Activated naive CD4-positive, alpha-beta T cell treated with anti-CD3 and anti-CD28 coated beads for 36 hours (primary cell): ENCODE data around the gene SH2B3. TPM values are rescaled to one million over a fixed set of nuclear protein-coding genes. Genes with fewer than 3 reads are reported as not detected.
"Not testable (repeated sequence)": the region's sequence is repeated elsewhere in the genome, so short reads cannot be mapped to it uniquely, and the experiment has no call there.

Source experiments
- CTCF ChIA-PET: fragments of 350-600 bp; sonication (Branson Sonifier 250); formaldehyde crosslinking; loops from one replicate; lab custom pipeline; 2021; ENCODE audit warnings: antibody characterized with exemption; lab: Charles Lee
- DNase-seq: peaks from one replicate; pipeline ENCODE4 v3.0.0-alpha.2; 2020
- H3K27ac Mint-ChIP-seq: one replicate; pipeline ENCODE4 v1.8.0; 2021; ENCODE audit warnings: mild to moderate bottlenecking, mixed read lengths
- H3K27me3 Mint-ChIP-seq: one replicate; pipeline ENCODE4 v1.8.0; 2021; ENCODE audit warnings: low read depth, mixed read lengths
- H3K36me3 Mint-ChIP-seq: one replicate; pipeline ENCODE4 v1.8.0; 2021; ENCODE audit warnings: low read depth, mixed read lengths
- H3K4me1 Mint-ChIP-seq: one replicate; pipeline ENCODE4 v1.8.0; 2021; ENCODE audit warnings: low read depth, mixed read lengths
- H3K4me3 Mint-ChIP-seq: one replicate; pipeline ENCODE4 v1.8.0; 2021; ENCODE audit warnings: mild to moderate bottlenecking, moderate library complexity, mixed read lengths
- H3K9me3 Mint-ChIP-seq: one replicate; pipeline ENCODE4 v1.8.0; 2021; ENCODE audit warnings: mixed read lengths
- intact Hi-C: fragments of 100-400 bp; cut with micrococcal nuclease; formaldehyde crosslinking; loops from one replicate; pipeline ENCODE4 v1.15.1; 2023
- total RNA-seq, 2 experiments: library from RNA; stranded (reverse); gene quantifications; one replicate each; pipeline ENCODE4 v1.2.3, GENCODE V29; 2021

SH2B3 gene
- total RNA-seq, 2 experiments from 2014 or later = 21.1 to 21.3 TPM

DNA sequence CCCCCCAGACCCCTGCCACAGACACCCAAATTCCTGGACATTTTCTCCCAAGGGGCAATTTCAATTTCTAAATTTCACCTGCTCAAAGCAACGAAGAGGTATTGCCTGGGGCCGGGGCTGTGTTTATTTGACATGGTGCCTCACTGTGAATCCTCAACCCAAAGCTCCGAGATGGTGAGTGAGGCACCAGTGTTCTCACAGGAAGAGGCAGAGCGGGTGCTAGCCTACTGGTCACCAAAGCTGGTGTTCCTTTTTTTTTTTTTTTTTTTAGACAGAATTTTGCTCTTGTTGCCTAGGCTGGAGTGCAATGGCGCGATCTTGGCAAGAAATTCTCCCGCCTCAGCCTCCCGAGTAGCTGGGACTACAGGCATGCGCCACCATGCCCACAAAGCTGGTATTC is 14.8 kb upstream of the SH2B3 start:
- no peaks in the 10 kb centered on the region for H3K27me3 Mint-ChIP-seq
- no peak for DNase-seq
- no peaks in the 10 kb centered on the region for H3K9me3 Mint-ChIP-seq
- H3K4me1 Mint-ChIP-seq = no peaks in the 10 kb centered on the region
- no peak overlapping the region for H3K4me3 Mint-ChIP-seq
- H3K27ac Mint-ChIP-seq = no peak overlapping the region
- CTCF ChIA-PET = interaction anchor here (1.5 kb wide), 1 partner anchor 61 kb away, joined by 6 read pairs; no protein-coding TSS in a partner anchor
- H3K36me3 Mint-ChIP-seq = no peaks in the 10 kb centered on the region
- intact Hi-C loops = no loop called here

DNA sequence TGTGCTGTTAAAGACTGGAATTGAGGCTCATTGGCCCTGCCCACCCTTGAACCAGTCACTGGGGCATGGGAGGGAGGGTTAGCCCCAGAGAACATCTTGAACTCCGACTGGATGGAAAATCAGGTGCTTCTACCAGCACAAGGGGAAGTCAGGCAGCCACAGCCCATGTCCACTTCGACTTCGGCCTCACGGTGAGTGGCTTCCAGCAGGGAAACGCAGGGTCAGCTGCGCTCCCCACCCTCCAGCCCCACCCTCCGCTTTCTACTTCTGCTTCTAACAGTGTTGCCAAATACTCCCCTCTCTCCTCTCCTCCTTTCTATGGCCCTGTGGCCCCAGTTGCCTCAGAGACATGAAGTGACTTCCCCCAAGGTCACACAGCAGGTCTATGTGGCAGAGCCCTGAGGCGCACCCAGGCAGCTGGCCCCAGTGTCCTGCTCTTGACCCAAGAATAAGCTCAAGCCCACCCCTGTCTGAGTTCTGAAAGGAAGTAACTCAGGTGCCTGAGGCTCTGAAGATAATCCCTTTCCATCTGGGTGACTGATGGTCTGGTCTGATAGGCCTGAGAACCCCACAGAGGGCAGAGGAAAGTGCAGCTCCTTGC is 11.9 kb upstream of the SH2B3 start:
- H3K36me3 Mint-ChIP-seq = no peaks in the 10 kb centered on the region
- H3K4me3 Mint-ChIP-seq = no peak overlapping the region
- no peak for DNase-seq
- intact Hi-C loops = no loop called here
- no peaks in the 10 kb centered on the region for H3K9me3 Mint-ChIP-seq
- H3K4me1 Mint-ChIP-seq = peaks cover 16% of the 10 kb centered on the region
- CTCF ChIA-PET = interaction anchor here (3.6 to 25.8 kb wide), 2 partner anchors 57 to 135 kb away, joined by 62 to 763 read pairs; no protein-coding TSS in a partner anchor
- no peak overlapping the region for H3K27ac Mint-ChIP-seq
- H3K27me3 Mint-ChIP-seq = no peaks in the 10 kb centered on the region

DNA sequence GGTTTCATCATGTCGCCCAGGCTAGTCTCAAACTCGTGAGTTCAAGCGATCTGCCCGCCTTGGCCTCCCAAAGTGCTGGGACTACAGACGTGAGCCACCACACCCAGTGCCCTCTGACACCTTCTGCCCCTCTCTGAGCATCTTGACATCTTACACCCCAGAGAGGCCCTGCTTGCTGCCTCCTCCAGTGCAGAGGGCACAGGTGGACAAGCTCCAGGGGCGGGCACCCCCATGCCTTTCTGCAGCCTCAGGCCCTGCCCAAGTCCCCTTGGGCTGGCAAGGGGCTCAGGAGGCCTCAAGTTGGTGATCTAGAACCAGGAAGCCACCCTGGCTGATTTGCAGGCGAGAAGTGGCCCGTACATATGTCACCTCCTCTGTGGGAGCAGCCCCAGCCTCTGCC is 11.2 kb upstream of the SH2B3 start:
- CTCF ChIA-PET = interaction anchor here (3.6 to 25.8 kb wide), 2 partner anchors 56 to 134 kb away, joined by 62 to 763 read pairs; no protein-coding TSS in a partner anchor
- Mint-ChIP-seq H3K4me3 (no peak overlapping the region), H3K36me3 (peaks cover under 1% of the 10 kb centered on the region), H3K27me3 (no peaks in the 10 kb centered on the region), H3K27ac (no peak overlapping the region), H3K9me3 (peaks cover under 1% of the 10 kb centered on the region), H3K4me1 (peaks cover 23% of the 10 kb centered on the region)
- intact Hi-C loops = no loop called here
- DNase-seq = no peak

DNA sequence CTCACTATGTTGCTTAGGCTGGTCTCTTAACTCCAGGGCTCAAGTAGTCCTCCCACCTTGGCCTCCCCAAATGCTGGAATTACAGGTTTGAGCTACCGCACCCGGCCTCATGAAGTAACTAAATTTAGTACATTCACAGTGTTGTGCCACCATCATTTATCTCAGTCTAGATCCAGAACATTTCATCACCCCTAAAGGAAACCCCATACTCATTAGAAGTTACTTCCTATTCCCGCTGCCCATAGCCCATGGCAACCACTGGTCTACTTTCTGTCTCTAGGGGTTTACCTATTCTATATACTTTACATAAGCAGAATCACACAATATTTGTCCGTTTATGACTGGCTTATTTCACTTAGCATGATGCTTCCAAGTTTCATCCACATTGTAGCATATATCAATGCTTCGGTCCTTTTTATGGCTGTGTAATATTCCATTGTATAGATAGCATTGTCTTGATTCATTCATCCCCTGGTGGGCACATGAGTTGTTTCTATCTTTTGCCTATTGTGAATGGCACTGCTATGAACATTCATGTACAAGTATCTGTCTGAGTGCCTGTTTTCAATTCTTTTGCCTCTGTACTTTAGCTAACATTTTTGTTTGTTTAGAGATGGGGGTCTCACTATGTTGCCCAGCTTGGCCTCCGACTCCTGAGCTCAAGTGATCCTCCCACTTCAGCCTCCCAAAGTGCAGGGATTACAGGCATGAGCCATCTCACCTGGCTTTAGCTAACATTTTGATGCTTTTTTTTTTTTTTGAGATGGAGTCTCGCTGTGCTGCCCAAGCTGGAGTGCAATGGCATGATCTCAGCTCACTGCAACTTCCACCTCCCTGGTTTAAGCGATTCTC is 10.2 kb upstream of the SH2B3 start:
- CTCF ChIA-PET = interaction anchor here (0.6 to 25.8 kb wide), 23 partner anchors 13 to 530 kb away, joined by 3 to 763 read pairs (median 10); partner anchors contain the start of gene PHETA1
- H3K4me3 Mint-ChIP-seq = no peak overlapping the region
- peaks cover 34% of the 10 kb centered on the region for H3K4me1 Mint-ChIP-seq
- H3K27ac Mint-ChIP-seq = no peak overlapping the region
- peaks cover 5% of the 10 kb centered on the region for H3K9me3 Mint-ChIP-seq
- peaks cover 3% of the 10 kb centered on the region for H3K36me3 Mint-ChIP-seq
- no peak for DNase-seq
- intact Hi-C loops = loop anchor here (2.0 kb wide), 1 partner anchor 291 kb away; the partner anchor contains the start of gene ACAD10
- no peaks in the 10 kb centered on the region for H3K27me3 Mint-ChIP-seq

DNA sequence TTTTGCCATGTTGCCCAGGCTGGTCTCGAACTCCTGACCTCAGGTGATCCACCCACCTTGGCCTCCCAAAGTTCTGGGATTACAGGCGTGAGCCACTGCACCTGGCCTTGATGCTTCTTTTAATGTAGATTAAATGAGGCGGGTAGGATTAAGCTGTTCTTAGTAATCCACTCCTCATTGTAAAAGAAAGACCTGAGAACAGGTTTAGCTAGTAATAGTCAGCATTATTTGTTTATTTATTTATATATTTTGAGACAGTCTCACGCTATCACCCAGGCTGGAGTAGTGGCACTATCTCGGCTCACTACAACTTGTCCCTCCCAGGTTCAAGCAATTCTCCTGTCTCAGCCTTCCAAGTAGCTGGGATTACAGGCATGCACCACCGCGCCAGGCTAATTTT is 9.5 kb upstream of the SH2B3 start:
- not testable (repeated sequence) for H3K4me3 Mint-ChIP-seq, H3K9me3 Mint-ChIP-seq, H3K36me3 Mint-ChIP-seq, H3K27ac Mint-ChIP-seq, DNase-seq, H3K27me3 Mint-ChIP-seq
- intact Hi-C loops = loop anchor here (2.0 kb wide), 1 partner anchor 291 kb away; the partner anchor contains the start of gene ACAD10
- peaks cover 36% of the 10 kb centered on the region for H3K4me1 Mint-ChIP-seq
- CTCF ChIA-PET = interaction anchor here (0.7 to 25.8 kb wide), 38 partner anchors 9 to 500 kb away, joined by 3 to 763 read pairs (median 6); partner anchors contain the start of gene PHETA1

DNA sequence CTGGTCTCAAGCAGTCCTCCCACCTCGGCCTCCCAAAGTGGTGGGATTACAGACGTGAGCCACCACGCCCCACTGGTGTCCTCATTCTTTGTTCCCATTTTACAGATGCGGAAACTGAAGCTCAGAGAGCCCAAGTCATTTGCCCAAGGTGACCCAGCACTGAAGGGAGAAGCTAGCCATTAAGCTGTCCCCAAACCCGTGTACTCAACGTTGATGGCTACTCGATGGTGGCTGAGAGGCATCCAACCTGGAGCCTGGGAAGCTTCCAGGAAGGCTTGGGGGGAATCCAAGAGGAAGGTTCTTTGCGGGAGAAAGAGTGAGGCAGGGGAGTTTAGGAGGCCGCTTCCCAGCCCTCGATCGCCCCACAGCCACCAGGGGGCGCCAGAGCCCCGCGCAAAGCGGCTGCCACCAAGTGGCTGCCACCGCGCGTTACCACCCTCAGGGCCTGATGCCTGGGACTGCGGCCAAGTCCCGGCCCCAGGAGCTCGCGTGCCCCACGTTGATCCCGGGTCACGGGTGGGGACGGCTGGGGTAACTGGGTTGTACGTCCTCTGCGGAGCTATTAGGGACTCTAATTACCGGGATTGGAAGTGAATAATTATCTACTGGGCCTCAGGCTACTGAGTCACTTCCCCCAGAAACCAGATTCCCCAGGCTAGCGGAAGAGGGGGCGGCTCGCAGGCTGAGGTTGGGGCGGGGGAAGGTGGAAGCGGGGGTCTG is 8.8 kb upstream of the SH2B3 start:
- intact Hi-C loops = loop anchor here (1.0 to 2.0 kb wide), 7 partner anchors 54 to 416 kb away; partner anchors contain the start of gene ACAD10
- no peaks in the 10 kb centered on the region for H3K27me3 Mint-ChIP-seq
- peaks cover 3% of the 10 kb centered on the region for H3K36me3 Mint-ChIP-seq

DNA sequence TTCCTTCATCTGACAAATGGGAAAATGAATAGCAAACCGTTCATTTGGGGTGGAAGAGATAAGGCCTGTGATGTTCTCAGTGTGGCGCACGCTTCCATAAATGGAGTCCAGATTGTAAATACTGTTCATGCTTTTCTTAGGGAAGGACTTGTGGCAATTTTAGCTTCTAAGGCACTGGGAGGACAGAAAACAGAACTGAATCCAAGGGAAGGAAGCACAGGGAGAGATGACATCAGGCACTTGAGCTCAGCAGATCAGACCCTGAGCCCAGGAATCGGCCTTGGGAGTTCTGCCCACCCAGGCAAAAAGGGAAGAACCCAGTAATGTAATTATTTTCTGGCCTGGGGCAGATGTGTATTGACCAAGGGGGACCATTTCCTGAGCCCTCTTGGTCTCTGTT is 7.2 kb upstream of the SH2B3 start:
- Mint-ChIP-seq H3K27me3 (no peaks in the 10 kb centered on the region), H3K4me3 (no peak overlapping the region), H3K36me3 (peaks cover 3% of the 10 kb centered on the region), H3K9me3 (peaks cover 5% of the 10 kb centered on the region), H3K4me1 (peaks cover 46% of the 10 kb centered on the region), H3K27ac (no peak overlapping the region)
- CTCF ChIA-PET = interaction anchor here (0.6 to 25.8 kb wide), 10 partner anchors 9 to 224 kb away, joined by 3 to 763 read pairs (median 4); no protein-coding TSS in a partner anchor
- intact Hi-C loops = no loop called here
- no peak for DNase-seq

More for the DNA sequence above, 8.8 kb upstream of the SH2B3 start:
- CTCF ChIA-PET = interaction anchor here (0.6 to 25.8 kb wide), 45 partner anchors 8 to 960 kb away, joined by 3 to 763 read pairs (median 6); partner anchors contain the start of gene PHETA1
- DNase-seq = peak; percentile 88
- Mint-ChIP-seq H3K9me3 (peaks cover 5% of the 10 kb centered on the region), H3K4me1 (peaks cover 36% of the 10 kb centered on the region), H3K27ac (no peak overlapping the region), H3K4me3 (peak overlapping the region; percentile 65)

DNA sequence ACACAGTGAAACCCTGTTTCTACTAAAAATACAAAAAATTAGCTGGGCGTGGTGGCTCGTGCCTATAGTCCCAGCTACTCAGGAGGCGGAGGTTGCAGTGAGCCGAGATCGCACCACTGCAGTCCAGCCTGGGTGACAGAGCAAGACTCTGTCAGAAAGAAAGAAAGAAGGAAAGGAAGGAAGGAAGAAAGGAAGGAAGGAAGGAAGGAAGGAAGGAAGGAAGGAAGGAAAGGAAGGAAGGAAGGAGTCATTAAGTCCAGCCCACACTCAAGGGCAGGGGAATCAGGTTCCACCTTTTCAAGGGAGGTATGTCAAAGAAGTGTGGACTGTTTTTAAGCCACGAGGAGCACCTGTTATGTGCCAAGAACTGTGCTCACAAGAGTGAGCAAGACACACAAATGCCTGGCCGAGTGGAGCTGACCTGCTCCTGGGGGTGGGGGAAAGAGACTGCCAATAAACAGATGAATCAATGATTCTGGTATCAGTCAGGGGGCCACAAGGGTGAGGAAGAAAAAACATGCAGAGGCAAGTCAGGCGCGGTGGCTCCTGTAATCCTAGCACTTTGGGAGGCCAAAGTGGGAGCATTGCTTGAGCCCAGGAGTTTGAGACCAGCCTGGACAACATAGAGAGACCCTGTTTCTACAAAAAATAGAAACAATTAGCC is 5.8 kb upstream of the SH2B3 start:
- not testable (repeated sequence) for DNase-seq, H3K36me3 Mint-ChIP-seq, H3K4me3 Mint-ChIP-seq, H3K27me3 Mint-ChIP-seq, H3K9me3 Mint-ChIP-seq
- Mint-ChIP-seq H3K27ac (peak overlapping the region; percentile 54), H3K4me1 (peaks cover 59% of the 10 kb centered on the region)
- CTCF ChIA-PET = interaction anchor here (0.7 to 25.8 kb wide), 5 partner anchors 12 to 435 kb away, joined by 3 to 763 read pairs (median 10); no protein-coding TSS in a partner anchor
- intact Hi-C loops = loop anchor here (1.0 to 10.0 kb wide), 3 partner anchors 45 to 1005 kb away; partner anchors contain the start of genes PPP1CC and RPL6

DNA sequence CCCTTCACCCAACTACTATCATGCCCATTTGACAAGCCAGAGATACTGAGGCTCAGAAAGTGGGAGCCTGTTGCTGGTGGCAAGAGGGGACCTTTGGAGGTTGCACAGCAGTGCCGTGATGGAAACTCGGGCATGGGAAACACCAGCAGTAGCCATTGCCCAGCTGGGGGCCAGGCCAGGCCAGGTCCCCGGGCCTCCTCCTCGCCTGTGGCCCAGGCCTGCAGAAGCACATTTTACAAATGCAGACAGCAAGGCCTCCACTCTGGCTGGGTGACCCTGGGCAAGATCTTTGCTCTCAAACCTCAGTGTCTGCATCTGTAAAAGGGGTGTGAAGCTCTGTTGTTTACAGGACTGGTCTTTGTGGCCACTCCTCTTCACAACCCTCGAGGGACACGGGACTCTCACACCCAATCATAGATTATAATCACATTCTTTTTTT is 4.5 kb upstream of the SH2B3 start:
- CTCF ChIA-PET = interaction anchor here (0.7 to 25.8 kb wide), 4 partner anchors 11 to 137 kb away, joined by 3 to 763 read pairs (median 13); no protein-coding TSS in a partner anchor
- no peaks in the 10 kb centered on the region for H3K27me3 Mint-ChIP-seq
- H3K4me1 Mint-ChIP-seq = peaks cover 60% of the 10 kb centered on the region
- no peak overlapping the region for H3K27ac Mint-ChIP-seq
- intact Hi-C loops = loop anchor here (10.0 kb wide), 2 partner anchors 656 to 1004 kb away; partner anchors contain the start of genes PPP1CC and RPL6
- H3K9me3 Mint-ChIP-seq = peaks cover 5% of the 10 kb centered on the region
- DNase-seq = no peak
- H3K36me3 Mint-ChIP-seq = peaks cover 3% of the 10 kb centered on the region
- no peak overlapping the region for H3K4me3 Mint-ChIP-seq

DNA sequence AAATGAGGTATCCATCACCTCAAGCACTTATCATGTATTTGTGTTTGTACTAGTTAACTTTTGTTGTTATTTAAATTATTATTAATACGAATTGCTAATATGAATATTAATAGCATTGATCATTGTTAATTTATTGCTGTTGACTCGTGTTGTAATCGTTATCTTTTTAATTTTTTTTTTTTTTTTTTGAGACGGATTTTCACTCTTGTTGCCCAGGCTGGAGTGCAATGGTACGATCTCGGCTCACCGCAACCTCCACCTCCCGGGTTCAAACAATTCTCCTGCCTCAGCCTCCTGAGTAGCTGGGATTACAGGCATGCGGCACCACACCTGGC is 3.3 kb upstream of the SH2B3 start:
- not testable (repeated sequence) for H3K27me3 Mint-ChIP-seq
- CTCF ChIA-PET = interaction anchor here (1.2 to 25.8 kb wide), 5 partner anchors 9 to 125 kb away, joined by 4 to 763 read pairs (median 17); no protein-coding TSS in a partner anchor

More for the DNA sequence above, 3.3 kb upstream of the SH2B3 start:
- H3K4me1 Mint-ChIP-seq = peaks cover 52% of the 10 kb centered on the region
- intact Hi-C loops = loop anchor here (10.0 kb wide), 2 partner anchors 658 to 1002 kb away; partner anchors contain the start of genes PPP1CC and RPL6
- H3K36me3 Mint-ChIP-seq, DNase-seq, H3K4me3 Mint-ChIP-seq, H3K9me3 Mint-ChIP-seq: not testable (repeated sequence)
- H3K27ac Mint-ChIP-seq = peak overlapping the region; percentile 96
